ENCODE results near the gene CADM2.

DNA sequence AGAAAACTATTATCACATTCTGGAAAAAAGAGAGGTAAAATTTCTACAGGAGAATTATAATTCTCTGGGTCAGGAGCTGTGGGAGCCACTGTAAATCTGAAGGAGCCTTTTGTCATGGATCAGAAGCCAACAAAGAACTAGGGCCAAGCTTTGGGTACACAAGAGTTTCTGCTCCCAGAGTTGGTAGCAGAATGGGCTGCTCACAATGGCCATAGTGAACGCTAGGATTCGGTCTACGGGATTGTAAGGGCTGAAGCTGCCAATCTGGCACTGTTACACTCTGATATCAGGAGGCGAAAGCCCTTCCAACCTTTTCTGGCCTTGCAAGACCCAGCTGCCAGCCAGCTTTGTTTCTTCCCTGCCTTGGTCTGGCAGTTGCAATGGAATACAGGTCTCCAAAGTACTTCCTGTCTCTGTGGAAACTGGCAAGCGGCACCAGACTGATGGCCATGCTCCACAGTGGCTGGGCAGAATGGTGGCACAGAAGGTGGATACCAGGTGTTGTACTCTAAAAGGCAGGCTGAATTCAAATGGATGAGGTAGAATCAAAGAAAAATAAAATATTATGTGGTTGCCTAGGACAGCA is 831.7 kb downstream of the CADM2 start:
- TF ChIP-seq, protein P1, sequence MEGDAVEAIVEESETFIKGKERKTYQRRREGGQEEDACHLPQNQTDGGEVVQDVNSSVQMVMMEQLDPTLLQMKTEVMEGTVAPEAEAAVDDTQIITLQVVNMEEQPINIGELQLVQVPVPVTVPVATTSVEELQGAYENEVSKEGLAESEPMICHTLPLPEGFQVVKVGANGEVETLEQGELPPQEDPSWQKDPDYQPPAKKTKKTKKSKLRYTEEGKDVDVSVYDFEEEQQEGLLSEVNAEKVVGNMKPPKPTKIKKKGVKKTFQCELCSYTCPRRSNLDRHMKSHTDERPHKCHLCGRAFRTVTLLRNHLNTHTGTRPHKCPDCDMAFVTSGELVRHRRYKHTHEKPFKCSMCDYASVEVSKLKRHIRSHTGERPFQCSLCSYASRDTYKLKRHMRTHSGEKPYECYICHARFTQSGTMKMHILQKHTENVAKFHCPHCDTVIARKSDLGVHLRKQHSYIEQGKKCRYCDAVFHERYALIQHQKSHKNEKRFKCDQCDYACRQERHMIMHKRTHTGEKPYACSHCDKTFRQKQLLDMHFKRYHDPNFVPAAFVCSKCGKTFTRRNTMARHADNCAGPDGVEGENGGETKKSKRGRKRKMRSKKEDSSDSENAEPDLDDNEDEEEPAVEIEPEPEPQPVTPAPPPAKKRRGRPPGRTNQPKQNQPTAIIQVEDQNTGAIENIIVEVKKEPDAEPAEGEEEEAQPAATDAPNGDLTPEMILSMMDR (conservative IDR thresholded peaks at IDR 0.05; ENCODE audit: low read depth, low read length) = no peak
- TF ChIP-seq EZH2 (IDR thresholded peaks at IDR 0.05; ENCODE audit: borderline replicate concordance, low read depth, low read length, poor library complexity, severe bottlenecking) = no peak

Measured in A673 (cell line).